Ovary (tissue), 9 donors: Measurements from ENCODE around the gene HLCS. TPM values are rescaled to one million over a fixed set of nuclear protein-coding genes. Genes with fewer than 3 reads are reported as not detected.

Source experiments
- DNase-seq, 5 donors: peaks; one replicate each; pipeline ENCODE4 v3.0.0-alpha.2; 2019 to 2020
- H3K27ac ChIP-seq, 2 donors: fragments of 200-600 bp; one replicate each; pipeline versions ENCODE4 v1.5.1 to v1.8.0; 2019 to 2022
- H3K27me3 ChIP-seq: fragments of 200-600 bp; one replicate; pipeline ENCODE4 v1.8.0; 2022
- H3K36me3 ChIP-seq: fragments of 200-600 bp; sonication (generic); one replicate; pipeline ENCODE4 v1.5.1; 2019
- H3K4me1 ChIP-seq: one replicate; pipeline ENCODE4 v1.8.1; 2013; ENCODE audit warnings: mild to moderate bottlenecking, moderate library complexity; ENCODE audit not compliant: insufficient read depth
- H3K4me3 ChIP-seq: fragments of 200-600 bp; sonication (generic); one replicate; pipeline ENCODE4 v1.5.1; 2017
- H3K9me3 ChIP-seq, 2 donors: fragments of 200-600 bp in 1 of 2; sonication (generic) in 1 of 2; one replicate each; pipeline versions ENCODE4 v1.5.1 to v1.8.1; 2013 to 2019; ENCODE audit warnings: mild to moderate bottlenecking in 1 of 2, moderate library complexity in 1 of 2
- CTCF ChIP-seq, 3 donors: fragments of 450-650 bp in 2 of 3; fragments of 200-600 bp in 1 of 3; IDR thresholded peaks; one replicate each; pipeline versions ENCODE4 v1.5.1 to v1.8.0; 2016 to 2022; ENCODE audit warnings: antibody characterized with exemption in 3 of 3, mild to moderate bottlenecking in 1 of 3
- EP300 ChIP-seq: sonication (generic); formaldehyde crosslinking; IDR thresholded peaks from one replicate; pipeline ENCODE4 v1.6.1; 2017; ENCODE audit warnings: antibody characterized with exemption
- POLR2A ChIP-seq: fragments of 450-650 bp; IDR thresholded peaks from one replicate; pipeline ENCODE4 v1.6.1; 2017; ENCODE audit warnings: antibody characterized with exemption, mild to moderate bottlenecking, moderate library complexity
- WGBS, 3 donors: extraction: QIAGEN DNeasy Blood & Tissue Kit in 1 of 3; methylation state at CpG; one replicate each; pipeline versions ENCODE4 v1.1.5 to v1.1.7; 2013 to 2017; 5-methylcytosine and 5-hydroxymethylcytosine counted together
- intact Hi-C, 4 donors: fragments of 100-400 bp; cut with DNase I; formaldehyde crosslinking; loops; one replicate each; pipeline versions ENCODE4 v1.11.0 to v1.15.1; 2022 to 2023
- polyA plus RNA-seq, 2 donors: library from polyadenylated mRNA; stranded (reverse); fragments of 200-250 nt in 1 of 2; fragments of 350-450 nt in 1 of 2; fragmentation: Illumina TruSeq in 1 of 2; extraction: RNeasy Lipid Tissue Mini Kit (QIAGEN cat#74804) in 1 of 2; gene quantifications; one replicate each; pipeline ENCODE4 v1.2.3, GENCODE V29; 2013 to 2014
- total RNA-seq, 7 donors: library from RNA; depleted of rRNA in 2 of 7; stranded (reverse); fragments of >200 nt in 2 of 7; fragmentation: NEBNext Ultra II Directional in 3 of 7; extraction: Animal tissue kit (Norgen Biotek cat#: 25700) in 3 of 7; gene quantifications; one replicate each; pipeline versions ENCODE4 v1.1.0 to v1.2.4, GENCODE V29; 2016 to 2023
- donor health status: DM: no; HTN: no; CAD: no; lungs with moderate emphysema.
- donor health status: DM: no; HTN: no; CAD: no.
- donor health status: Bipolar disorder and iron deficiency.
- donor health status: DM: yes; HTN: yes; CAD: no.
- donor health status: DM: no; HTN: no; CAD: no.
- donor health status: DM: yes; HTN: yes; CAD: no.

Gene HLCS
- total and polyA plus RNA-seq, 9 donors: 4.0 to 20.3 (median 12.4) TPM

DNA sequence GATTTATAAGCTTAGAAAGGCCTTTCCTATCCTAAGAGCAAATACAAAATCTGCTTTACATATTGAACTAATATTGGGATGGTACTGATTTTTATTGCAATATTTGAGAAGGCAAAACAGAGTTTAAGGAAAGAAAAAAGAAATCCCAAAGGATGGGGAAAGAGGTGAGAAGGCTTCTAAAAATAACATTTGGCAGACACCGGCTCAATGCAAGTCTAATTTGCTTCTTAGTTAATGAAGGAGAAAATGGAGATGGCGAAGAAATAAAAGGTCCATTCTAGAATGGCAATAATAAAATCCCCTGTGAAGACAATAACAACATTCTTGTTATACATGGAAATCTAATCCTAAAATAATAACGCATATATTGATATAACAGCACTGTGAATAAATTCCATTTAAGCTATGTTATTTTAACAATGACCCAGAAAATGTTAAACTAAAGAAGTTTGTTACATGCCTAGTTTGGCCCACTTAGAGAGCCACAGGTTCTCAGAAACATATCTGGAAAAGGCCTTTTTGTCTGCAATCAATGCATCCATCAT, 117.7 kb downstream of the HLCS start:
- no peaks in the 10 kb centered on the region for H3K9me3 ChIP-seq
- WGBS, 3 donors: 76 to 89% (median 78%) methylated on average over 3 of the region's 3 CpGs
- no peak for DNase-seq
- H3K27ac ChIP-seq: no peak overlapping the region
- H3K36me3 ChIP-seq: no peaks in the 10 kb centered on the region
- intact Hi-C loops: no loop called here
- H3K4me1 ChIP-seq: peaks cover 4% of the 10 kb centered on the region
- TF ChIP-seq POLR2A (no peak), EP300 (no peak), CTCF (IDR thresholded peaks at IDR 0.05) (no peak)
- H3K27me3 ChIP-seq: no peaks in the 10 kb centered on the region
- no peak overlapping the region for H3K4me3 ChIP-seq

GRCh38 chr21:36847189-36847588, 119.3 kb downstream of the HLCS start:
- H3K36me3 ChIP-seq: no peaks in the 10 kb centered on the region
- no peak for DNase-seq
- H3K27me3 ChIP-seq: no peaks in the 10 kb centered on the region
- H3K9me3 ChIP-seq: no peaks in the 10 kb centered on the region
- H3K27ac ChIP-seq: no peak overlapping the region
- no peak overlapping the region for H3K4me3 ChIP-seq
- intact Hi-C loops: no loop called here
- TF ChIP-seq POLR2A (no peak), CTCF (IDR thresholded peaks at IDR 0.05) (no peak), EP300 (no peak)
- H3K4me1 ChIP-seq: peaks cover 4% of the 10 kb centered on the region
- WGBS, 3 donors: 34 to 50% (median 42%) methylated on average over 5 of the region's 5 CpGs

DNA sequence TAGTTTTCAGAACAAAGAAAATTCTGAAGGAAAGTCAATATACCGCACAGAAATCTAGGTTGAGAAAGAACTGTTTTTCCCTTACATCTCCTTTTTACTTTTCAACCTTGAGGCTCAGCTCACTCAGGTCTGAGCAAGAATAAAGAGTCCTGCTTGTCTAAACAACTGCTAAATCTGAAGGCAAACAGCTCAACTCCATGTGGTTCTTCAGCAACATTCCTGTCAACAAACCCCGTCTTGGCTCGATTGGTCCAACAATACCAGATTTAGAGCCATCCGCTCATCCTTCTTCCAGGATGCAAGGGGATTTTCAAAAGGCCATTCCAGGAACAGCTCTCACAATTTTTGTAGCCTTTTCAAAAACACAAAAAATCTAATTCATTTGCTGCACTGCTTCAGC, 119.8 kb downstream of the HLCS start:
- TF ChIP-seq EP300 (no peak), POLR2A (no peak), CTCF (IDR thresholded peaks at IDR 0.05) (no peak)
- DNase-seq: no peak
- H3K4me1 ChIP-seq: peaks cover 4% of the 10 kb centered on the region
- no peaks in the 10 kb centered on the region for H3K9me3 ChIP-seq
- intact Hi-C loops: no loop called here
- no peaks in the 10 kb centered on the region for H3K27me3 ChIP-seq
- no peaks in the 10 kb centered on the region for H3K36me3 ChIP-seq
- no peak overlapping the region for H3K4me3 ChIP-seq
- H3K27ac ChIP-seq: no peak overlapping the region
- WGBS, 3 donors: 45 to 71% (median 47%) methylated on average over 4 of the region's 4 CpGs

DNA sequence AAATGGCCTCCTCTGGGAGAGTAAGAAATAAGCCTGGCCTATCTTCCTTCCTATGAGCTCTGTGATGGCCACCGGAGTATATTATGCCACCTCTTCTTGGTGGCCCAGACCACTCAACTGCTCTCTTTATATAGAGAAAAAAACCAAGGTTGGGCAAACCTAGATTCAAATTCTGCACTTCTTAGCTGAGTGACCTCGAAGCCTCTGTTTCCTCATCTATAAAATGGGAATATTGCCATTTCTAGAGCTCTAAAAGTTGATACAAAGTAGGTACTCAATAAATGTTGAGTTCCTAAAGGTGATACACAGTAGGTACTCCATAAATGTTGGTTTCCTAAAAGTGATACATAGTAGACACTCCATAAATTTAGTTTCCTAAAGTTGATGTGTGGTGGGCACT, 120.7 kb downstream of the HLCS start:
- Histone ChIP-seq H3K4me1 (peaks cover 4% of the 10 kb centered on the region), H3K27ac (no peak overlapping the region), H3K9me3 (no peaks in the 10 kb centered on the region), H3K36me3 (no peaks in the 10 kb centered on the region), H3K4me3 (no peak overlapping the region), H3K27me3 (no peaks in the 10 kb centered on the region)
- no peak for TF ChIP-seq EP300
- no peak for TF ChIP-seq POLR2A
- no peak for TF ChIP-seq CTCF (IDR thresholded peaks at IDR 0.05)
- intact Hi-C loops: no loop called here
- DNase-seq: no peak
- 94 to 100% (median 98%) methylated on average over 2 of the region's 2 CpGs for WGBS, 3 donors

DNA sequence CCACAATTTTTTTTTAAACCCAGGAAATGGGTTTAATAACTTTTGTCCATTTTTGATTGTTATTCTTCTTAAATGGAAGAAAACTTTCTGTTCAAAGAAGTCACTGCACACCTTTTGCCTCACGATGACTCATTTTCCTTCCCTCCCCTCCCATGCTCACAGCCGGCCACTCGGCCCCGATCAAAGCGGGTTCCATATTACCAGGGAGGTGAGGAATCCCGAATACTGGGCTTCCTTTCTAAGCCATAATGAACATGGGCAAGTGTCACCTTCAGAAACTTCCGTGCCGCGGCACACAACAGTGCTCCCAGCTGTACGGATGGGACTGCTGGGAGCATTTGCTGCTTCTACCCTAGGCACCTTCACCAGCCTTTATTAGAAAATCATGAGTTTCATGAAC, 121.4 kb downstream of the HLCS start:
- Histone ChIP-seq H3K4me3 (no peak overlapping the region), H3K9me3 (no peaks in the 10 kb centered on the region), H3K27ac (no peak overlapping the region), H3K4me1 (peaks cover 4% of the 10 kb centered on the region), H3K36me3 (no peaks in the 10 kb centered on the region), H3K27me3 (no peaks in the 10 kb centered on the region)
- TF ChIP-seq POLR2A: no peak
- TF ChIP-seq EP300: no peak
- TF ChIP-seq CTCF (IDR thresholded peaks at IDR 0.05): no peak
- intact Hi-C loops: no loop called here
- WGBS, 3 donors: 86 to 95% (median 94%) methylated on average over 10 of the region's 10 CpGs
- DNase-seq: no peak
